Right atrium auricular region (tissue), 2 donors: ENCODE data around the gene UBE2D2. TPM values are rescaled to one million over a fixed set of nuclear protein-coding genes. Genes with fewer than 3 reads are reported as not detected.
A peak's percentile ranks its signal among the peaks of the same experiment; 100 is the strongest.

Source experiments
- DNase-seq: peaks from one replicate; pipeline ENCODE4 v3.0.0-alpha.2; 2019; ENCODE audit warnings: low spot score
- H3K27ac ChIP-seq, 2 donors: fragments of 200-600 bp; sonication (generic); 1 replicate in 1 of 2; 2 replicates in 1 of 2; pipeline ENCODE4 v1.5.1; 2016 to 2019
- H3K27me3 ChIP-seq, 2 donors: fragments of 200-600 bp; sonication (generic); one replicate each; pipeline versions ENCODE4 v1.5.1 to v1.6.0; 2017 to 2019
- H3K36me3 ChIP-seq: fragments of 200-600 bp; sonication (generic); one replicate; pipeline ENCODE4 v1.5.1; 2016
- H3K4me1 ChIP-seq, 2 donors: fragments of 200-600 bp; sonication (generic); one replicate each; pipeline versions ENCODE4 v1.5.1 to v1.6.0; 2017 to 2019
- H3K4me3 ChIP-seq, 2 donors: fragments of 200-600 bp; sonication (generic); 1 replicate in 1 of 2; 2 replicates in 1 of 2; pipeline ENCODE4 v1.5.1; 2017 to 2019; ENCODE audit warnings: mild to moderate bottlenecking in 1 of 2, moderate library complexity in 1 of 2
- H3K9me3 ChIP-seq, 2 donors: fragments of 200-600 bp; sonication (generic); one replicate each; pipeline ENCODE4 v1.5.1; 2019
- CTCF ChIP-seq, 2 donors: fragments of 200-600 bp; sonication (generic); IDR thresholded peaks; one replicate each; pipeline ENCODE4 v1.5.1; 2019; ENCODE audit warnings: antibody characterized with exemption in 2 of 2
- total RNA-seq, 2 donors: library from RNA; depleted of rRNA; stranded (reverse); fragments of >200 nt; gene quantifications; one replicate each; pipeline ENCODE4 v1.1.0, GENCODE V29; 2016

The UBE2D2 gene
- total RNA-seq, 2 donors from 2014 or later, result 54.3 to 73.6 TPM

- DNase-seq, result peak; percentile 83
Observed at GRCh38 chr5:139651043-139651834, 90.1 kb downstream of the UBE2D2 start.

GRCh38 chr5:139651853-139652787 lies 91.0 kb downstream of the UBE2D2 start:
- Histone ChIP-seq H3K27me3 (no peaks in the 10 kb centered on the region), H3K4me3 (peak overlapping the region; percentile 12 to 94), H3K36me3 (no peaks in the 10 kb centered on the region), H3K9me3 (no peaks in the 10 kb centered on the region), H3K4me1 (peaks cover 0 to 85% of the 10 kb centered on the region in 2 donors), H3K27ac (peak overlapping the region; percentile 94 to 97)
- no peak for TF ChIP-seq CTCF (IDR thresholded peaks at IDR 0.05)
- DNase-seq, result peak; percentile 89

More at GRCh38 chr5:139651043-139651834, 90.1 kb downstream of the UBE2D2 start:
- H3K27me3 ChIP-seq, result no peaks in the 10 kb centered on the region
- peaks cover 0 to 84% of the 10 kb centered on the region in 2 donors for H3K4me1 ChIP-seq
- no peaks in the 10 kb centered on the region for H3K36me3 ChIP-seq
- peak overlapping the region; percentile 94 to 97 for H3K27ac ChIP-seq
- no peaks in the 10 kb centered on the region for H3K9me3 ChIP-seq
- no peak for TF ChIP-seq CTCF (IDR thresholded peaks at IDR 0.05)
- H3K4me3 ChIP-seq, result peak overlapping the region; percentile 94 to 98

GRCh38 chr5:139652788-139653241 lies 91.7 kb downstream of the UBE2D2 start:
- no peaks in the 10 kb centered on the region for H3K36me3 ChIP-seq
- peaks cover 0 to 85% of the 10 kb centered on the region in 2 donors for H3K4me1 ChIP-seq
- H3K9me3 ChIP-seq, result no peaks in the 10 kb centered on the region
- no peak overlapping the region for H3K4me3 ChIP-seq
- H3K27me3 ChIP-seq, result no peaks in the 10 kb centered on the region
- TF ChIP-seq CTCF (IDR thresholded peaks at IDR 0.05), result no peak
- DNase-seq, result no peak
- H3K27ac ChIP-seq, result peak overlapping the region; percentile 94 to 97

- TF ChIP-seq CTCF (IDR thresholded peaks at IDR 0.05), result no peak
- no peak overlapping the region for H3K4me3 ChIP-seq
- no peak for DNase-seq
- H3K36me3 ChIP-seq, result no peaks in the 10 kb centered on the region
- peaks cover 0 to 91% of the 10 kb centered on the region in 2 donors for H3K4me1 ChIP-seq
- no peaks in the 10 kb centered on the region for H3K9me3 ChIP-seq
- peak overlapping the region; percentile 94 to 97 for H3K27ac ChIP-seq
- H3K27me3 ChIP-seq, result no peaks in the 10 kb centered on the region
Observed at GRCh38 chr5:139653616-139654015, 92.5 kb downstream of the UBE2D2 start.

- Histone ChIP-seq H3K4me3 (no peak overlapping the region), H3K27ac (peak overlapping the region; percentile 94 to 97), H3K9me3 (no peaks in the 10 kb centered on the region), H3K36me3 (no peaks in the 10 kb centered on the region), H3K27me3 (no peaks in the 10 kb centered on the region), H3K4me1 (peaks cover 0 to 100% of the 10 kb centered on the region in 2 donors)
- no peak for DNase-seq
- TF ChIP-seq CTCF (IDR thresholded peaks at IDR 0.05), result no peak
Observed at GRCh38 chr5:139654464-139654863, 93.3 kb downstream of the UBE2D2 start.
